Heart left ventricle (tissue), 16 donors: Measurements from ENCODE around the gene A2ML1. TPM values are rescaled to one million over a fixed set of nuclear protein-coding genes. Genes with fewer than 3 reads are reported as not detected.

Experiments
- ATAC-seq, 4 donors: fragments of 200-7000 bp; cut with Tn5 transposase; one replicate each; pipeline ENCODE4 v1.9.1; 2020 to 2022; ENCODE audit warnings: moderate library complexity in 4 of 4, mild to moderate bottlenecking in 3 of 4, moderate number of reproducible peaks in 1 of 4
- DNase-seq, 5 donors: peaks; one replicate each; pipeline ENCODE4 v3.0.0-alpha.2; 2020
- H3K27ac ChIP-seq, 12 donors: fragments of 200-600 bp; sonication (generic) in 4 of 12; one replicate each; pipeline versions ENCODE4 v1.5.0 to v1.8.0; 2016 to 2022; ENCODE audit warnings: mild to moderate bottlenecking in 2 of 12
- H3K27me3 ChIP-seq, 9 donors: fragments of 200-600 bp; sonication (generic) in 2 of 9; one replicate each; pipeline versions ENCODE4 v1.5.1 to v1.8.0; 2016 to 2022; ENCODE audit warnings: mild to moderate bottlenecking in 3 of 9
- H3K36me3 ChIP-seq, 9 donors: fragments of 200-600 bp; sonication (generic) in 2 of 9; one replicate each; pipeline versions ENCODE4 v1.5.0 to v1.8.0; 2018 to 2022; ENCODE audit warnings: mild to moderate bottlenecking in 2 of 9
- H3K4me1 ChIP-seq, 12 donors: fragments of 200-600 bp; sonication (generic) in 4 of 12; one replicate each; pipeline versions ENCODE4 v1.5.0 to v1.8.0; 2016 to 2022; ENCODE audit warnings: mild to moderate bottlenecking in 3 of 12
- H3K4me3 ChIP-seq, 12 donors: fragments of 200-600 bp; sonication (generic) in 4 of 12; one replicate each; pipeline versions ENCODE4 v1.5.0 to v1.8.0; 2017 to 2022; ENCODE audit warnings: mild to moderate bottlenecking in 9 of 12, moderate library complexity in 4 of 12
- H3K9me3 ChIP-seq, 12 donors: fragments of 200-600 bp; sonication (generic) in 4 of 12; one replicate each; pipeline versions ENCODE4 v1.5.0 to v1.8.0; 2016 to 2022; ENCODE audit warnings: mild to moderate bottlenecking in 1 of 12
- POLR2A ChIP-seq, 2 donors: fragments of 450-650 bp; IDR thresholded peaks; one replicate each; pipeline ENCODE4 v1.6.1; 2017; ENCODE audit warnings: antibody characterized with exemption in 2 of 2, mild to moderate bottlenecking in 2 of 2, moderate library complexity in 2 of 2
- WGBS, 4 donors: extraction: QIAGEN DNeasy Blood & Tissue Kit in 2 of 4; methylation state at CpG; one replicate each; pipeline versions ENCODE4 v1.1.5 to v1.1.7; 2013 to 2018; 5-methylcytosine and 5-hydroxymethylcytosine counted together
- intact Hi-C, 10 donors: fragments of 100-400 bp; cut with DNase I; formaldehyde crosslinking; loops; one replicate each; pipeline versions ENCODE4 v1.11.1 to v1.14.2; 2022
- polyA plus RNA-seq, 2 donors: library from polyadenylated mRNA; stranded (reverse); fragments of 200-250 nt; gene quantifications; one replicate each; pipeline ENCODE4 v1.2.3, GENCODE V29; 2013
- total RNA-seq, 9 donors: library from RNA; depleted of rRNA in 2 of 9; stranded (reverse); fragments of >200 nt in 2 of 9; fragmentation: NEBNext Ultra II Directional in 3 of 9; extraction: Animal tissue kit (Norgen Biotek cat#: 25700) in 3 of 9; gene quantifications; one replicate each; pipeline versions ENCODE4 v1.1.0 to v1.2.4, GENCODE V29; 2016 to 2023
- TF ChIP-seq, protein P1 (sequence below), 12 donors: fragments of 200-600 bp; sonication (generic) in 4 of 12; IDR thresholded peaks; one replicate each; pipeline versions ENCODE4 v1.5.0 to v1.8.0; 2018 to 2022; ENCODE audit warnings: antibody characterized with exemption in 12 of 12, mild to moderate bottlenecking in 5 of 12
- donor health status: ischemic (EF 13 %, LVEDD 7.1; RV severe dilation, severe dysfunction).
- donor health status: healthy with polysubstance abuse.
- donor health status: DM: no; HTN: yes; CAD: no.
- donor health status: DM: no; HTN: no; CAD: no.
- donor health status: ischemic (EF 25% LVEDD 6.9; RV normal size, moderate dysfunction).
- donor health status: ischemic (EF 25% LVEDD 5.7; RV mildly dilated, moderate dysfunction).
- donor health status: healthy.
- donor health status: DM: yes; HTN: yes; CAD: no.
- donor health status: ischemic (EF 35%, LVEDD 5.7; RV mildly dilated, moderate dysfunction).
- donor health status: nonischemic (EF 11% LVEDD 7.7; RV severe dilation, severe dysfunction).
- donor health status: DM: yes; HTN: yes; CAD: no.
- donor health status: PGD.
- donor health status: ischemic (EF 29% LVEDD 5.4; RV normal size, mild dysfunction).
- donor health status: nonischemic (EF 23%, LVEDD 6.1; RV moderate dilation, normal function).

The A2ML1 gene
- total and polyA plus RNA-seq, 11 donors: 0.07 to 0.25 (median 0.08) TPM; not detected in 8

DNA sequence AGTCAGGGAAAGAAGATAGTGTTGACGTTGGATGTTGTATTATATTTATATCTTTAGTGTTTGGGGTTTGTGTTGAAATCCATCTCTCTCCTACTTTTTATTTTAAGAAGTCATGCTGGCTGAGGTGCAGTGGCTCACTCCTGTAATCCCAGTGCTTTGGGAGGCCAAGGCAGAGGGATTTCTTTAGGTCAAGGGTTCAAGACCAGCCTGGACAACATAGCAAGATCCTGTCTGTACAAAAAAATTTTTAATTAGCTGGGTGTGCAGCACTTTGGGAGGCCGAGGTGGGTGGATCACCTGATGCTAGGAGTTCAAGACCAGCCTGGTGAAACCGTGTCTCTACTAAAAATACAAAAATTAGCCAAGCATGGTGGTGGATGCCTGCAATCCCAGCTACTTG, 23.9 kb downstream of the A2ML1 start:
- H3K27ac ChIP-seq: no peak overlapping the region
- no peaks in the 10 kb centered on the region for H3K27me3 ChIP-seq
- no peak overlapping the region for H3K4me3 ChIP-seq
- no peaks in the 10 kb centered on the region for H3K9me3 ChIP-seq
- intact Hi-C loops: no loop called here
- TF ChIP-seq, protein P1, sequence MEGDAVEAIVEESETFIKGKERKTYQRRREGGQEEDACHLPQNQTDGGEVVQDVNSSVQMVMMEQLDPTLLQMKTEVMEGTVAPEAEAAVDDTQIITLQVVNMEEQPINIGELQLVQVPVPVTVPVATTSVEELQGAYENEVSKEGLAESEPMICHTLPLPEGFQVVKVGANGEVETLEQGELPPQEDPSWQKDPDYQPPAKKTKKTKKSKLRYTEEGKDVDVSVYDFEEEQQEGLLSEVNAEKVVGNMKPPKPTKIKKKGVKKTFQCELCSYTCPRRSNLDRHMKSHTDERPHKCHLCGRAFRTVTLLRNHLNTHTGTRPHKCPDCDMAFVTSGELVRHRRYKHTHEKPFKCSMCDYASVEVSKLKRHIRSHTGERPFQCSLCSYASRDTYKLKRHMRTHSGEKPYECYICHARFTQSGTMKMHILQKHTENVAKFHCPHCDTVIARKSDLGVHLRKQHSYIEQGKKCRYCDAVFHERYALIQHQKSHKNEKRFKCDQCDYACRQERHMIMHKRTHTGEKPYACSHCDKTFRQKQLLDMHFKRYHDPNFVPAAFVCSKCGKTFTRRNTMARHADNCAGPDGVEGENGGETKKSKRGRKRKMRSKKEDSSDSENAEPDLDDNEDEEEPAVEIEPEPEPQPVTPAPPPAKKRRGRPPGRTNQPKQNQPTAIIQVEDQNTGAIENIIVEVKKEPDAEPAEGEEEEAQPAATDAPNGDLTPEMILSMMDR (IDR thresholded peaks at IDR 0.05): no peak
- TF ChIP-seq POLR2A (IDR thresholded peaks at IDR 0.05): no peak
- no peaks in the 10 kb centered on the region for H3K36me3 ChIP-seq
- H3K4me1 ChIP-seq: peaks cover 0 to 12% (median 5%) of the 10 kb centered on the region in 12 donors
- whole genome bisulfite sequencing, 4 donors: 69 to 76% (median 74%) methylated on average over 3 of the region's 3 CpGs
- ATAC-seq (no peak), DNase-seq (no peak)

DNA sequence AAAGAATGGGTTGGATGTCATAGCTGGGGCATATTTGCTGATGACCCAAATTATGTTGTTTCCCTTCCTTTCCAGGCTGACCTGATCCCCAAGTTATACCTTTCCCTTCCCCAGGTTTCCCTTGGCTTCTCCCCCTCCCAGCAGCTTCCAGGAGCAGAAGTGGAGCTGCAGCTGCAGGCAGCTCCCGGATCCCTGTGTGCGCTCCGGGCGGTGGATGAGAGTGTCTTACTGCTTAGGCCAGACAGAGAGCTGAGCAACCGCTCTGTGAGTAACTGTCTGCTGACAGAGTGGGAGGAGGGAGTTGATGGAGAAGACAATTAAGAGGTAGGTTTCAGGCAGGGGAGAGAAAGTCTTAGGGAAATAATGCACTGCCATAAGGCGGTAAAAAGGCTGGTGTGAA, 25.0 kb downstream of the A2ML1 start:
- peaks cover 0 to 12% (median 6%) of the 10 kb centered on the region in 12 donors for H3K4me1 ChIP-seq
- DNase-seq (no peak), ATAC-seq (no peak)
- intact Hi-C loops: no loop called here
- no peak overlapping the region for H3K27ac ChIP-seq
- TF ChIP-seq, protein P1 (IDR thresholded peaks at IDR 0.05): no peak
- TF ChIP-seq POLR2A (IDR thresholded peaks at IDR 0.05): no peak
- H3K36me3 ChIP-seq: no peaks in the 10 kb centered on the region
- no peaks in the 10 kb centered on the region for H3K9me3 ChIP-seq
- no peaks in the 10 kb centered on the region for H3K27me3 ChIP-seq
- H3K4me3 ChIP-seq: no peak overlapping the region
- WGBS, 4 donors: 88 to 92% (median 92%) methylated on average over 6 of the region's 6 CpGs

DNA sequence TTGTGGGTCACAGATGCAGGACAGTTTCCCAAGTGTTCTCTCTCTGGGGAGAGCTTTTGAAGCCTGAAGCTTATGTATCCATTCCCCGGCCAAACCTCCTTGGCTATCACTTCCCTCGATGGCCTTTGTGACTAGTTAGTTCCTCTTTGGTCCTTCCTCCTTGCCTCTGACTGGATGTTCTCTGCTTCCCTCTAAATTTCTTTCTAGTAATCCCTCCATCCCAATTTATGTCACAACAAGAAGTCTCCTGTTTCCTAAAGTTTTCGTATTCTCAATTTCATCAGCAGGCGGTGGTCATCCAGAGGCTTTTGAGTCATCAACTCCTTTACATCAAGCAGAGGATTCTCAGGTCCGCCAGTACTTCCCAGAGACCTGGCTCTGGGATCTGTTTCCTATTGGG, 27.5 kb downstream of the A2ML1 start:
- no peak for DNase-seq
- no peak for ATAC-seq
- H3K9me3 ChIP-seq: no peaks in the 10 kb centered on the region
- H3K4me3 ChIP-seq: no peak overlapping the region
- intact Hi-C loops: loop anchor here in 3 of 10 donors (10.0 kb wide), 1 partner anchor 165 kb away; no protein-coding TSS in a partner anchor
- H3K36me3 ChIP-seq: no peaks in the 10 kb centered on the region
- WGBS, 4 donors: 75 to 84% (median 83%) methylated on average over 5 of the region's 5 CpGs
- peaks cover 0 to 8% (median 3%) of the 10 kb centered on the region in 12 donors for H3K4me1 ChIP-seq
- TF ChIP-seq, protein P1 (IDR thresholded peaks at IDR 0.05): no peak
- no peak for TF ChIP-seq POLR2A (IDR thresholded peaks at IDR 0.05)
- no peaks in the 10 kb centered on the region for H3K27me3 ChIP-seq
- H3K27ac ChIP-seq: no peak overlapping the region

DNA sequence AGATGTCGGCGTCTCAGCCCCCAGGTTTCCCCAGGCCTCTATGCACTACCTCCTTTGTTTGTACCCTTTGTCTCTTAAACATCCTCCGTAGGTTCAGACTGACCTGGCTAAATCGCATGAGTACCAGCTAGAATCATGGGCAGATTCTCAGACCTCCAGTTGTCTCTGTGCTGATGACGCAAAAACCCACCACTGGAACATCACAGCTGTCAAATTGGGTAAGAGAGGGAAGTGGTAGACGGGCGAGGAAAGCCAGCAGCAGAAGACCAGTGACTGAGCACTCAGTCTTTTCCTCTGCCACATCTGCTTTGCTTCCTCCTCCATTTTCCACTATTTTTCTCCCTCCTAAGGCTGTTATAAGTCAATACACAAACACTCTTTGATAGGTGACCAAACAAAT, 29.7 kb downstream of the A2ML1 start:
- H3K36me3 ChIP-seq: no peaks in the 10 kb centered on the region
- 73 to 80% (median 76%) methylated on average over 7 of the region's 7 CpGs for WGBS, 4 donors
- intact Hi-C loops: loop anchor here in 3 of 10 donors (10.0 kb wide), 1 partner anchor 167 kb away; no protein-coding TSS in a partner anchor

More for the DNA sequence above, 29.7 kb downstream of the A2ML1 start:
- no peaks in the 10 kb centered on the region for H3K27me3 ChIP-seq
- peaks cover 0 to 5% (median 0%) of the 10 kb centered on the region in 12 donors for H3K4me1 ChIP-seq
- H3K9me3 ChIP-seq: no peaks in the 10 kb centered on the region
- H3K27ac ChIP-seq: no peak overlapping the region
- DNase-seq (no peak), ATAC-seq (no peak)
- TF ChIP-seq, protein P1 (IDR thresholded peaks at IDR 0.05): no peak
- no peak for TF ChIP-seq POLR2A (IDR thresholded peaks at IDR 0.05)
- H3K4me3 ChIP-seq: no peak overlapping the region
